ENCODE data around the gene NOSIP. TPM values are rescaled to one million over a fixed set of nuclear protein-coding genes. Genes with fewer than 3 reads are reported as not detected.

NOSIP gene
- total RNA-seq, 2 donors from 2014 or later = 30.8 to 46.8 TPM

GRCh38 chr19:49536921-49537462 lies 43.4 kb downstream of the NOSIP start:
- Histone ChIP-seq H3K27me3 (replicated peaks; ENCODE audit: insufficient read depth) (no peaks in the 10 kb centered on the region), H3K27ac (no peak overlapping the region), H3K4me1 (ENCODE audit: control insufficient read depth in 1 of 2, low read depth in 2 of 2) (peaks cover 5 to 10% of the 10 kb centered on the region in 2 donors), H3K36me3 (peaks cover 40% of the 10 kb centered on the region), H3K4me3 (no peak overlapping the region), H3K9me3 (no peaks in the 10 kb centered on the region)
- DNase-seq (ENCODE audit: low spot score) = no peak
- ATAC-seq (ENCODE audit: insufficient number of reproducible peaks, low FRiP score, low read depth) = no peak
- TF ChIP-seq CTCF (IDR thresholded peaks at IDR 0.05) = no peak

GRCh38 chr19:49534632-49535385 lies 45.5 kb downstream of the NOSIP start:
- TF ChIP-seq CTCF (IDR thresholded peaks at IDR 0.05) = no peak
- H3K27ac ChIP-seq = no peak overlapping the region
- H3K36me3 ChIP-seq = peaks cover 39% of the 10 kb centered on the region
- ATAC-seq (ENCODE audit: insufficient number of reproducible peaks, low FRiP score, low read depth) (no peak), DNase-seq (ENCODE audit: low spot score) (no peak)
- peaks cover 5 to 10% of the 10 kb centered on the region in 2 donors for H3K4me1 ChIP-seq (ENCODE audit: control insufficient read depth in 1 of 2, low read depth in 2 of 2)
- H3K27me3 ChIP-seq (replicated peaks; ENCODE audit: insufficient read depth) = no peaks in the 10 kb centered on the region
- no peaks in the 10 kb centered on the region for H3K9me3 ChIP-seq
- H3K4me3 ChIP-seq = peak overlapping the region; percentile 74

- DNase-seq (ENCODE audit: low spot score) = no peak
- no peak overlapping the region for H3K27ac ChIP-seq
- peaks cover 5 to 17% of the 10 kb centered on the region in 2 donors for H3K4me1 ChIP-seq (ENCODE audit: control insufficient read depth in 1 of 2, low read depth in 2 of 2)
- H3K4me3 ChIP-seq = peak overlapping the region; percentile 74
- no peaks in the 10 kb centered on the region for H3K27me3 ChIP-seq (replicated peaks; ENCODE audit: insufficient read depth)
- peaks cover 29% of the 10 kb centered on the region for H3K36me3 ChIP-seq
- TF ChIP-seq CTCF (IDR thresholded peaks at IDR 0.05) = no peak
- ATAC-seq (ENCODE audit: insufficient number of reproducible peaks, low FRiP score, low read depth) = peak; percentile 60
- H3K9me3 ChIP-seq = no peaks in the 10 kb centered on the region
These were observed 46.5 kb downstream of the NOSIP start for GRCh38 chr19:49533551-49534488.

GRCh38 chr19:49530708-49531107 lies 49.6 kb downstream of the NOSIP start:
- Histone ChIP-seq H3K36me3 (peaks cover 10% of the 10 kb centered on the region), H3K4me3 (no peak overlapping the region), H3K27me3 (replicated peaks; ENCODE audit: insufficient read depth) (no peaks in the 10 kb centered on the region), H3K4me1 (ENCODE audit: control insufficient read depth in 1 of 2, low read depth in 2 of 2) (peaks cover 8 to 22% of the 10 kb centered on the region in 2 donors), H3K9me3 (no peaks in the 10 kb centered on the region), H3K27ac (no peak overlapping the region)
- ATAC-seq (ENCODE audit: insufficient number of reproducible peaks, low FRiP score, low read depth) (no peak), DNase-seq (ENCODE audit: low spot score) (no peak)
- TF ChIP-seq CTCF (IDR thresholded peaks at IDR 0.05) = no peak

Measured in thoracic aorta (tissue), 2 donors.